H1 (cell line): Measurements from ENCODE around the gene RAD51B. TPM values are rescaled to one million over a fixed set of nuclear protein-coding genes. Genes with fewer than 3 reads are reported as not detected.
A peak's percentile ranks its signal among the peaks of the same experiment; 100 is the strongest.

ENCODE experiments used
- CTCF ChIA-PET: fragments of 300-600 bp; sonication (Branson Sonifier 250); formaldehyde crosslinking; loops from one replicate; lab custom pipeline; 2021; ENCODE audit not compliant: partially characterized antibody; lab: Charles Lee
- POLR2A ChIA-PET: fragments of 300-600 bp; sonication (Branson Sonifier 250); formaldehyde crosslinking; loops from one replicate; lab custom pipeline; 2021; ENCODE audit warnings: inconsistent platforms; ENCODE audit not compliant: partially characterized antibody; lab: Charles Lee
- DNase-seq, 2 experiments: peaks; one replicate each; pipeline versions ENCODE4 v3.0.0 to v3.0.0-alpha.2; 2010 to 2022; ENCODE audit warnings: low spot score in 2 of 2, low read depth in 1 of 2, mixed read lengths in 1 of 2
- FAIRE-seq: peaks from 2 replicates; lab custom pipeline; 2011; peaks lifted over from hg19 to GRCh38; lab: Jason Lieb, UNC
- H2AFZ ChIP-seq: 2 replicates; pipeline ENCODE4 v1.8.1; 2012; ENCODE audit warnings: low read length, inconsistent platforms
- H2AK5ac ChIP-seq: 2 replicates; pipeline ENCODE4 v1.6.1; 2013; ENCODE audit warnings: low read depth, low read length
- H2BK120ac ChIP-seq: replicated peaks from 2 replicates; pipeline ENCODE3; 2013; ENCODE audit warnings: low read depth, low read length, inconsistent platforms
- H2BK12ac ChIP-seq: 2 replicates; pipeline ENCODE4 v1.6.1; 2013; ENCODE audit warnings: low read depth, low read length
- H2BK15ac ChIP-seq: 2 replicates; pipeline ENCODE4 v1.6.1; 2013; ENCODE audit warnings: low read length
- H2BK20ac ChIP-seq: 2 replicates; pipeline ENCODE4 v1.6.1; 2013; ENCODE audit warnings: low read length
- H2BK5ac ChIP-seq: 2 replicates; pipeline ENCODE4 v1.6.1; 2013; ENCODE audit warnings: low read depth, low read length
- H3K14ac ChIP-seq: 2 replicates; pipeline ENCODE4 v1.6.1; 2013; ENCODE audit warnings: inconsistent platforms; ENCODE audit not compliant: insufficient read length
- H3K18ac ChIP-seq: 2 replicates; pipeline ENCODE4 v1.6.1; 2013; ENCODE audit warnings: low read length; ENCODE audit errors: extremely low read depth
- H3K23ac ChIP-seq: 2 replicates; pipeline ENCODE4 v1.6.1; 2013; ENCODE audit warnings: inconsistent platforms; ENCODE audit not compliant: insufficient read length
- H3K23me2 ChIP-seq: 2 replicates; pipeline ENCODE4 v1.6.1; 2013; ENCODE audit warnings: low read depth, low read length
- H3K27ac ChIP-seq: 2 replicates; pipeline ENCODE4 v1.6.1; 2011; ENCODE audit warnings: low read depth, low read length, inconsistent platforms
- H3K27me3 ChIP-seq, 4 experiments: replicated peaks in 1 of 4; 1 replicate in 1 of 4; 2 replicates in 3 of 4; pipeline versions ENCODE4 v1.6.1 to v1.8.1; 2011 to 2013; ENCODE audit warnings: low read length in 3 of 4, mild to moderate bottlenecking in 3 of 4, inconsistent platforms in 2 of 4, mixed read lengths in 2 of 4, moderate library complexity in 1 of 4; ENCODE audit not compliant: control insufficient read depth in 3 of 4, insufficient read depth in 3 of 4; ENCODE audit errors: extremely low read depth in 1 of 4
- H3K36me3 ChIP-seq, 4 experiments: 2 replicates each; pipeline versions ENCODE4 v1.6.1 to v1.8.1; 2011 to 2013; ENCODE audit warnings: mild to moderate bottlenecking in 4 of 4, low read length in 3 of 4, moderate library complexity in 2 of 4, control low read depth in 1 of 4, inconsistent platforms in 1 of 4; ENCODE audit not compliant: insufficient read depth in 4 of 4, control insufficient read depth in 2 of 4
- H3K4ac ChIP-seq: replicated peaks from 2 replicates; pipeline ENCODE3; 2013; ENCODE audit warnings: low read length, low read depth, mixed read lengths, inconsistent platforms; ENCODE audit not compliant: insufficient read length
- H3K4me1 ChIP-seq, 4 experiments: replicated peaks in 1 of 4; 1 replicate in 1 of 4; 2 replicates in 3 of 4; pipeline versions ENCODE4 v1.6.1 to v1.8.1; 2011 to 2013; ENCODE audit warnings: low read length in 3 of 4, inconsistent platforms in 2 of 4, mixed read lengths in 1 of 4; ENCODE audit not compliant: insufficient read depth in 4 of 4, control insufficient read depth in 3 of 4
- H3K4me2 ChIP-seq, 2 experiments: 2 replicates each; pipeline versions ENCODE4 v1.6.1 to v1.8.1; 2011 to 2013; ENCODE audit warnings: low read depth in 2 of 2, low read length in 2 of 2, control low read depth in 1 of 2, inconsistent platforms in 1 of 2, mild to moderate bottlenecking in 1 of 2; ENCODE audit not compliant: insufficient read depth in 1 of 2
- H3K4me3 ChIP-seq, 4 experiments: fragments of 200-600, 300-600 bp in 1 of 4; sonication (generic), shearing (Covaris generic), sonication (Bioruptor Twin) in 1 of 4; 2 replicates each; pipeline versions ENCODE4 v1.5.1 to v1.8.1; 2011 to 2016; ENCODE audit warnings: low read length in 4 of 4, low read depth in 3 of 4, control low read depth in 2 of 4, inconsistent platforms in 2 of 4, mild to moderate bottlenecking in 2 of 4, mixed read lengths in 1 of 4, moderate library complexity in 1 of 4; ENCODE audit not compliant: insufficient read depth in 2 of 4; ENCODE audit errors: extremely low read depth in 1 of 4
- H3K56ac ChIP-seq: replicated peaks from 2 replicates; pipeline ENCODE3; 2013; ENCODE audit warnings: low read depth, mild to moderate bottlenecking, mixed read lengths, low read length, inconsistent platforms; ENCODE audit not compliant: insufficient read length
- H3K79me1 ChIP-seq: 2 replicates; pipeline ENCODE4 v1.6.1; 2013; ENCODE audit warnings: low read depth, low read length, control low read depth
- H3K79me2 ChIP-seq, 2 experiments: 2 replicates each; pipeline versions ENCODE4 v1.6.1 to v1.8.1; 2012 to 2013; ENCODE audit warnings: low read length in 2 of 2, mild to moderate bottlenecking in 2 of 2, inconsistent platforms in 1 of 2; ENCODE audit not compliant: insufficient read depth in 2 of 2, control insufficient read depth in 1 of 2
- H3K9ac ChIP-seq, 4 experiments: replicated peaks in 1 of 4; 1 replicate in 1 of 4; 2 replicates in 3 of 4; pipeline versions ENCODE4 v1.6.1 to v1.8.1; 2011 to 2013; ENCODE audit warnings: low read depth in 3 of 4, low read length in 3 of 4, control low read depth in 2 of 4, mild to moderate bottlenecking in 2 of 4, moderate library complexity in 2 of 4, inconsistent platforms in 1 of 4; ENCODE audit errors: extremely low read depth in 1 of 4
- H3K9me3 ChIP-seq, 2 experiments: 2 replicates each; pipeline versions ENCODE4 v1.6.1 to v1.8.1; 2012 to 2013; ENCODE audit warnings: mild to moderate bottlenecking in 2 of 2, moderate library complexity in 2 of 2, control low read depth in 1 of 2, inconsistent platforms in 1 of 2, low read depth in 1 of 2, low read length in 1 of 2, mixed read lengths in 1 of 2; ENCODE audit not compliant: insufficient read depth in 2 of 2
- H4K20me1 ChIP-seq, 2 experiments: replicated peaks in 1 of 2; 2 replicates each; pipeline versions ENCODE3 to v1.8.1; 2011 to 2013; ENCODE audit warnings: inconsistent platforms in 2 of 2, low read length in 2 of 2, mild to moderate bottlenecking in 1 of 2; ENCODE audit not compliant: insufficient read depth in 2 of 2, control insufficient read depth in 1 of 2
- H4K5ac ChIP-seq: 2 replicates; pipeline ENCODE4 v1.6.1; 2013; ENCODE audit warnings: low read length, low read depth, mixed read lengths, inconsistent platforms; ENCODE audit not compliant: insufficient read length
- H4K8ac ChIP-seq: 2 replicates; pipeline ENCODE4 v1.8.0; 2013; ENCODE audit warnings: mild to moderate bottlenecking, moderate library complexity, low read length, inconsistent platforms; ENCODE audit not compliant: insufficient read depth; ENCODE audit errors: extremely low read depth
- H4K91ac ChIP-seq: replicated peaks from 2 replicates; pipeline ENCODE3; 2013; ENCODE audit warnings: low read length, mixed read lengths, inconsistent platforms; ENCODE audit not compliant: insufficient read length
- ASH2L ChIP-seq: fragments of 200-600, 300-600 bp; sonication (generic); IDR thresholded peaks from one replicate; pipeline ENCODE4 v1.7.1; 2017; ENCODE audit warnings: low read length
- CBX8 ChIP-seq: fragments of 300-800, 300-1000 bp; sonication (generic); IDR thresholded peaks from 2 replicates; pipeline ENCODE4 v1.7.1; 2016; ENCODE audit warnings: low read depth, low read length, borderline replicate concordance
- GTF2F1 ChIP-seq: IDR thresholded peaks from 2 replicates; pipeline ENCODE4 v1.6.1; 2012; ENCODE audit warnings: low read depth, low read length, improper control_type of control experiment, borderline replicate concordance
- MAFK ChIP-seq: IDR thresholded peaks from 2 replicates; pipeline ENCODE4 v1.6.1; 2012; ENCODE audit warnings: low read depth, mild to moderate bottlenecking, improper control_type of control experiment, low read length
- NANOG ChIP-seq: IDR thresholded peaks from 2 replicates; pipeline ENCODE4 v1.6.1; 2011; ENCODE audit warnings: low read length, low read depth, mild to moderate bottlenecking, inconsistent platforms; ENCODE audit not compliant: insufficient read depth, poor library complexity, severe bottlenecking
- RXRA ChIP-seq: IDR thresholded peaks from 2 replicates; pipeline ENCODE4 v1.6.1; 2011; ENCODE audit warnings: low read depth, mild to moderate bottlenecking, low read length, moderate library complexity; ENCODE audit not compliant: insufficient read depth
- WGBS, 2 experiments: shearing (Covaris generic) in 1 of 2; methylation state at CpG; one replicate each; pipeline versions ENCODE4 v1.1.6 to v1.1.7; 2013 to 2015; ENCODE audit warnings: low lambda C conversion rate in 2 of 2, mixed read lengths in 2 of 2, inconsistent platforms in 1 of 2, low coverage in 1 of 2, missing lambda C conversion rate in 1 of 2; ENCODE audit not compliant: insufficient replicate concordance in 2 of 2, insufficient coverage in 1 of 2, insufficient read length in 1 of 2; ENCODE audit errors: extremely low coverage in 1 of 2, missing lambda C conversion rate in 1 of 2; 5-methylcytosine and 5-hydroxymethylcytosine counted together
- polyA plus RNA-seq, 7 experiments: library from polyadenylated mRNA; depleted of rRNA in 3 of 7; stranded (reverse) in 5 of 7; unstranded in 2 of 7; fragments of >200 nt in 5 of 7; fragments of 200-250 nt in 2 of 7; gene quantifications; 1 replicate in 5 of 7; 2 replicates in 1 of 7; 4 replicates in 1 of 7; pipeline versions ENCODE4 v1.2.1 to v1.2.3, GENCODE V29; 2011 to 2013; ENCODE audit warnings: missing spikeins in 2 of 7, mixed read lengths in 2 of 7
- total RNA-seq: library from RNA; stranded (reverse); fragmentation: NEBNext Ultra II Directional; extraction: Animal tissue kit (Norgen Biotek cat#: 25700); gene quantifications from 2 replicates; pipeline ENCODE4 v1.2.1, GENCODE V29; 2021

The RAD51B gene
- total and polyA plus RNA-seq, 2 of the 8 experiments (the other 6 are each of a cell fraction or from before 2014, with no cell fraction given) = 3.9 to 14.9 TPM

DNA sequence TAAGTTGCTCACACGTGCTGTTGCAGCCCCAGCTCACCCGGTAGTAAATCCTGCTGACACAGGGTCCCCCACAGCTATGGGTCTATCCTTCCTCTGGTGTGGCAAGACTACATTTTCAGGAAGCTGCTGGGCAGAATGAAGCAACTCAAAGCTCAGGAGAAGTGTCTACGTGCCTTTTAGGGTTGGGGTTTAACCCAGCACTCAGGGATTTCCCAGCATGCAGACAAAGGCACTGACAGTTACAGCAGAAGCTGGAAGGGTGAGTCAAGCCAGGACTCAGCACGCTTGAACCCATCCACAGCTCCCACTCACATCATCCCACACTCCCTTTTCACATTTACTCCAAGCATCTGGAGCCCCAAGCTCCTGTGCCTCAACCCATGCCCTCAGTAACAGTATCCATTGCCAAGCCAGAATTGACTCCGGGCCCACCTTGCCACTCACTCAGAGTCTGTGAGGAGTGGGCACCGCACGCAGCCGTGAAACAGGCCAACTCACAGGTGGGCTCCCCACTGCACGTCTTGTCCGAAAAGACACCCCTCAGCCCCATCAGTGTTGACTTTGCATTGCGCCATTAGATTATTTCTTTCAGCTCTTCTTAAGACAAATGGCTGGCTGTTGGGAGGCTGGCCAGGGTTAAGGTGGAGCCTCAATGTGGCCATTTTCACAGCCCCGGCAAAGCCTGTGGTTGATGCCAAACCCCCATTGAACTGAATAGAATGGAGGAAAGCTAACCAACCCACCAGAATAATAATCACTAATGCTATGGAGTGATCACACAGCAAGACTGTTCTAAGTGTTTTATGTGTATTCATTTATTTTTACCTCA lies 913.7 kb downstream of the RAD51B start:
- Histone ChIP-seq H3K79me2 (no peaks in the 10 kb centered on the region), H2BK120ac (peak overlapping the region; percentile 57), H4K8ac (no peak overlapping the region), H2BK12ac (peak overlapping the region; percentile 56; the same call in 1 of the 2 replicates), H2AFZ (no peak overlapping the region), H2BK15ac (peak overlapping the region; percentile 40; the same call in 1 of the 2 replicates), H2AK5ac (no peak overlapping the region), H3K56ac (no peak overlapping the region), H3K23me2 (no peaks in the 10 kb centered on the region), H3K14ac (no peak overlapping the region), H3K4me2 (no peak overlapping the region), H4K5ac (no peak overlapping the region), H4K91ac (no peak overlapping the region), H2BK5ac (no peak overlapping the region), H3K36me3 (no peaks in the 10 kb centered on the region), H2BK20ac (peak overlapping the region; percentile 80), H3K9me3 (no peaks in the 10 kb centered on the region), H3K4ac (no peak overlapping the region), H3K4me3 (no peak overlapping the region), H3K79me1 (no peaks in the 10 kb centered on the region), H4K20me1 (no peaks in the 10 kb centered on the region), H3K18ac (no peak overlapping the region), H3K23ac (no peak overlapping the region), H3K27ac (no peak overlapping the region), H3K4me1 (peaks cover 4 to 14% (median 11%) of the 10 kb centered on the region in 4 experiments; a peak in 6 of 7 replicates), H3K27me3 (no peaks in the 10 kb centered on the region), H3K9ac (no peak overlapping the region)
- WGBS, 2 experiments = 88% methylated on average over 12 of the region's 12 CpGs; no CpG with 5 or more reads in 1 of the 2 experiments
- no peak for DNase-seq
- no peak for FAIRE-seq
- CTCF ChIA-PET = interaction anchor here (0.8 to 1.9 kb wide), 4 partner anchors 25 to 209 kb away, joined by 3 to 7 read pairs (median 3); no protein-coding TSS in a partner anchor
- no peak for TF ChIP-seq MAFK
- no peak for TF ChIP-seq NANOG
- no peak for TF ChIP-seq RXRA
- no peak for TF ChIP-seq ASH2L
- no peak for TF ChIP-seq CBX8
- no peak for TF ChIP-seq GTF2F1
- TF ChIP-seq, all 59 proteins: peak for 0
- POLR2A ChIA-PET = interaction anchor here (1.7 to 2.0 kb wide), 2 partner anchors 54 to 60 kb away, joined by 5 to 6 read pairs; partner anchors contain the start of gene ZFP36L1
